Anterior cingulate cortex (tissue), 58 donors: Measurements from ENCODE around the gene PRR29.

Experiments
- DNase-seq, 58 donors: peaks; one replicate each; lab custom pipeline; 2025; lab: John Stamatoyannopoulos, UW

PRR29 gene

DNA sequence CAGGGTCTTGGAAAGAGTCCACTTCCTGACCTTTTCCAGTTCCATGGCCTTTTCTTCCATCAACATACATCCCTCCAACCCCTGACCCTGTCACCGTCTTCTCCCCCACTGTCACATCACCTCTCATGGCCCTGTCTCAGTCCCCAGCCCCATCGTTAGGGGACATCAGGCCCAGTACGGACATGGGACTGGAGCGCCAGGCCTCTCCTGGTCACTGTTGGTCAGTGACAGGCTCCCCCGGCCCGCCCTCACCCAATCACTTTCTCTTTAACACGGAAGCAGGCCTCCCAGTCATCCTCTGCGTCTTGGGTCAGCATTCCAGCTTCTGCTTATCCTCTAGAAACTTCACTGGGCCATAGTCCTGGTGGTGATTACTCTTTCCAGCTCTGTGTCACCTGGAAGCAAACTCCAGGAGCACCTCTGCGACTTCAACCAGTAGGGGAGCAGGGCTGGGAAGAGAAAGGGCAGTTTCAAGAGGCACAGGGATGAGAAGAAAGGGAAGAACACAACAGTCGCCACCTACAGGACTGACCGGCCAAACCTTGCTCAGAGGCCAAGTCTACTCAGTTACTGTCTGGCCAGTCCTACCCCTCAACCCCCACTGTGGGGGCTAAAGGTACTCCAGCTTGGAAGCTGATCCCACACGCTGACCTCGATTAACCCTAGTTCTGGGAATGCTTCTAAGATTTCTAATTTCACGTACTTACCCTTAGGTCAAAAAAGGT is 38.2 kb downstream of the PRR29 start:
- no peak for DNase-seq

GRCh38 chr17:64037180-64037579 is 39.0 kb downstream of the PRR29 start:
- no peak for DNase-seq

DNA sequence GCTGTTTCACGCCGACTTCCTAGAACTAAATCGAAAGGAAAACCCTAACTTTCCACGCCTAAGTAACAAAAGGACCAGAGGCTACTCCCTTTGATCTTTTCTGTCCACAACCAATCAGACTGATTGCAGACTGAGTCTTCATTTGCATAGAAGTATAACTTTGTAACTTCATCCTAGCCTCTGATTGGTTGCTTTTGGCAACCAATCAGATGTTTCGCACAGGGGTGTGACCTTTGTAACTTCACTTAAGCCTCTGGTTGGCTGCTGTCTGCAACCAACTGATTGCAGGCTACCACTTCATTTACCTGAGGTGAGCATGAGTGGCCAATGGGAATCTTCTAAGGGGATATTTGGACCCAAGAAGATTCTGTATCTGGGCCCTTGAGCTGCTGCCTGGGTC is 39.7 kb downstream of the PRR29 start:
- no peak for DNase-seq

GRCh38 chr17:64038331-64039105 is 40.4 kb downstream of the PRR29 start:
- DNase-seq: no peak

- DNase-seq: no peak
Observed at GRCh38 chr17:64039106-64039400, 40.9 kb downstream of the PRR29 start.

DNA sequence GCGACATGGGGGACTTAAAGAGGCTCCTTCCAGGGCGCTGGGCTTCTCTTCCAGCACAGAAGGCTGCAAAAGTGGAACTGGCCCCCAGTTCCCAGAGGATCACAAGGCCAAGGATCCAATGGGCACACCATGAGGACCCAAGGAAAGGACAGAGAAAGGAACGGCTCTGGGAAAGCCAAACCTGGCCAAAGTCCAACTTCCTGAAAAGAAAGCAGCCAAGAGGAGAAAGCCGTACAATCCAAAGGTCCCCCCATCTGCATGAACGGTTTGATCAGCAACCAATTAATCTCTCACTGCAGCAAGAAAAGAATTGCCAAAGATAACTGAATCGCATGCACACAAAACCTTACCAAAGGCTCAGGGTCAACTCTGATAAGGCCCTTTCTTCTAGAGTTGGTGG is 42.1 kb downstream of the PRR29 start:
- no peak for DNase-seq

DNA sequence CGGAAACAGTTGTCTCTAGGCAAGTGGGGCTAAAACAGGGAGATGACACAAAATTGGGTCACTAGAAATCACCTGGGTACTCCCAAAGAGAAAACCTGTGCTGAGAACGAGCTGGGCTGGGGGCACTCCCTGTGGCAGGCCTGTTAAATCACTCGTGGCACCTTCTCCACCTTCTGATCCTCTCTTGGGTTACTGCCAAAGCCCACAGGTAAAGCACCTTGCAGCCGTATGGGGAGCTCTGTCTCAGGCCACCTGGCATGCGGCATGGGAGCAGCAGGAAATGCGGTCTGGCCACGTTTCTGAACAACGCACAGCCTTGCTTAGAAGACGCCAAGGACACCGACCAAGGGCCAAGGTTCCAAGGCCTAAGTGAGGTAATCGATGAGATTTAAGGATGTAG is 43.8 kb downstream of the PRR29 start:
- DNase-seq: no peak

DNA sequence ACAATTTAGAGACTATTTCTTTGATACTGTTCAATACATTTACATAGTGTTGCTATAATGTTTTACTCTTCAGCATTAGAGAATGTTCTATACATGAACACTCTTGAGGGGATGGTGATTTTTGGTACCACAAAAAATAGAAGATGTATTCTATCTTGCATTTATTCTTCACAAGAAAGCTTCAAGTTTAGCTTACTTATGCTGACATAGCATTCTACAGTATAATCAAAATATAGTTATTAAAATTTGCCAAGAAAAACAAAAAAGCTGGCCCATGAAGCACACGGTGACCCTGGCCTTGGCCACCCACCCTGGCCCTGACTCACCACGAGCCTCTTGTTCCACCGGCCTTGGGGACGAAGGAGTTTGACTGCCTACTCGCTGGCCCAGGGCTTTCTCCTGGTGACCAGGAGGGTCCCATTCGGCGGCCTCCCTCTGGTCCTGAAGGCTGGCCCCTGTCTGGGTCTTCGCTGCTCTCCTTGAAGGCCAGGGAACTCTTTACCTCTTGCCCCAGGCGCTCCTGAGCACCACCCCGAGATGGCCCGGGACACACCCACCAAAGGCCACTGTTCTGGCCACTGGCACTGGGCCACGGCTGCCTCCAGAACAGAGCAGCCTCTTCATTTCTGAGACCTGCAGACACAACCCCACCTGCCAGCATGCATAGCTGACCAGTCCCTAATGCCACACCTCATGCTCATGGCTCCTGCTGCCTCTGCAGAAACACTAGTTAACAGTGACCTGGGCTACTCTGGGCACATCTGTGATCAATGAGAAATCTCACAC is 44.7 kb downstream of the PRR29 start:
- no peak for DNase-seq

- no peak for DNase-seq
Observed at GRCh38 chr17:64045176-64045575, 47.0 kb downstream of the PRR29 start.

DNA sequence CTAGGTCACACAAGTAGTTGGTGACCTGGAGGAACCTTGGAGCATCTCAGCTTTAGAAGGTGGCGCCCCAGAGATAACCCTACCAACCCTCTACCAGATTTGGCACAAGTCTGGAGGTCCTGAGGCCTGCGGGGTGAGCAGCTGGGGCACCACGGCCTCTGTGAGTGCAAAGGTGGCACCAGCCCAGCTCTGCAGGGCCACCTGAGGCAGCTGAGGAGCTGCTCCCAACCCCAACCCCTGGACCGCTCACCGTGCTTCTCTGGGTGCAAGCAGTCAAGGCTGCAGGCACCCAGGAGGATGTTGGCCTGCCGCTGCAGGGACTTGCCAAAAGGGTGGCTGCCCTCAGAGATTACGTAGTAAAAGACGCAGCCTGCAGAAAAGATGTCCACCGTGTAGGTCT is 50.7 kb downstream of the PRR29 start:
- DNase-seq: no peak

DNA sequence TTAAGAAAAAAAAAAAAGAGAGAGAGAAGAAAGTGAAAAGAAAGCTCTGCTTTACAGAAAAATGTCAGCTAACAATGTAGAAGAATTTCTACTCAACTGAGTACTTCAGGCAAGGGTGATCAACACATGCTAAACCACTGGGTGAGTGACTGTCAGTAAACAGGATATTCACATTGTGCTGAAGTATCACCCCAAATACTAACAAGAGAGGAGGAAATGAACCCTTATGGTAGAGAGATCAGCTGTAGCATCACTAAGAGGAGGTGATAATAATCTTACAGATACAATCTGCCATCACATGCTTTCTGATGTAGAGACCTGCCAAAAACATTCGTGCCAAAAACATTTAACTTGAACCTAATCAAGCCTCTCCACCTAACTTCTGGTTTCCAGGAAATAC is 53.0 kb downstream of the PRR29 start:
- DNase-seq: no peak

DNA sequence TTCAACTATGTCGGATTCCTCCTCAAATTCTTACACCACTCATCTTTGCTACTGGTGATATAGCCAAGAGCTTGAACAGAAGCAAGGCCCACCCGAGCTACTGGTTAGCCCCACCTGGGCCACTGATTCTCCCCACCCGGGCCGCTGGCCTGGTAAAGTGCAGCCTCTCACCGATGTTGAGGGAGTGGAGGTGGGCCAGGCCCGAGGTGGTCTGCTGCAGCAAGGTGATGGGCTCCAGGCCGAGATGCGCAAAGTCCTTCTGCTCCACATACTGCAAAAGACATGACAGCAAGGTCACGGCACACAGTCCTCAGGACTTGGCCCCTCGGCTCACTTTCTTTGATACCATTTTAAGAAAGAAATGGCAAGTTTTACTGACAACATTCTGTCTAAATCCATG is 55.0 kb downstream of the PRR29 start:
- no peak for DNase-seq
